HepG2 (cell line): Measurements from ENCODE around the gene BRAF. TPM values are rescaled to one million over a fixed set of nuclear protein-coding genes. Genes with fewer than 3 reads are reported as not detected.

Experiments used
- ATAC-seq: fragments of 200-7000 bp; cut with Tn5 transposase; 3 replicates; pipeline ENCODE4 v1.9.1; 2020; ENCODE audit warnings: mild to moderate bottlenecking, moderate library complexity
- BruUV-seq: library from RNA; stranded (reverse); fragments of 400-500 nt; replicated peaks from 2 replicates; lab custom pipeline; 2021; lab: Mats Ljungman, UMichigan
- CTCF ChIA-PET: fragments of 300-600 bp; formaldehyde crosslinking; extraction: SDS; loops from one replicate; lab custom pipeline; 2021; ENCODE audit warnings: low total read pairs, inconsistent platforms, low intra/inter-chr PET ratio; lab: Yijun Ruan, JAX
- POLR2A ChIA-PET: fragments of 350-600 bp; sonication (Branson Sonifier 250); formaldehyde crosslinking; loops from one replicate; lab custom pipeline; 2020; ENCODE audit warnings: antibody characterized with exemption, inconsistent platforms; lab: Yijun Ruan, JAX
- DNase-seq: peaks from one replicate; pipeline ENCODE4 v3.0.0-alpha.2; 2015; ENCODE audit warnings: low spot score
- FAIRE-seq: peaks from 3 replicates; lab custom pipeline; 2011; peaks lifted over from hg19 to GRCh38; lab: Jason Lieb, UNC
- H2AFZ ChIP-seq: one replicate; pipeline ENCODE4 v1.6.1; 2011; ENCODE audit warnings: low read length, inconsistent platforms
- H3K27ac ChIP-seq: fragments of 300-600 bp; 3 replicates; pipeline ENCODE4 v1.8.0; 2011; ENCODE audit warnings: mixed run types, mild to moderate bottlenecking, mixed read lengths, low read length, inconsistent platforms; ENCODE audit not compliant: insufficient read depth; ENCODE audit errors: extremely low read length
- H3K27me3 ChIP-seq, 2 experiments: fragments of 200-600 bp in 1 of 2; 2 replicates in 1 of 2; 3 replicates in 1 of 2; pipeline versions ENCODE4 v1.6.0 to v1.8.0; 2011; ENCODE audit warnings: low read length in 2 of 2, mild to moderate bottlenecking in 2 of 2, moderate library complexity in 2 of 2, inconsistent platforms in 1 of 2; ENCODE audit not compliant: insufficient read depth in 2 of 2, control insufficient read depth in 1 of 2
- H3K36me3 ChIP-seq, 2 experiments: fragments of 200-600 bp in 1 of 2; replicated peaks in 1 of 2; 2 replicates in 1 of 2; 3 replicates in 1 of 2; pipeline versions ENCODE4 v1.5.1 to v1.8.0; 2011; ENCODE audit warnings: low read length in 2 of 2, inconsistent platforms in 1 of 2; ENCODE audit not compliant: insufficient read depth in 2 of 2, control insufficient read depth in 1 of 2
- H3K4me1 ChIP-seq: 2 replicates; pipeline ENCODE4 v1.5.1; 2012; ENCODE audit warnings: low read length, inconsistent platforms; ENCODE audit not compliant: insufficient read depth
- H3K4me2 ChIP-seq: 2 replicates; pipeline ENCODE4 v1.6.0; 2011; ENCODE audit warnings: low read depth, low read length, inconsistent platforms
- H3K4me3 ChIP-seq, 3 experiments: fragments of 200-600 bp in 1 of 3; sonication (generic), shearing (Covaris generic) in 1 of 3; replicated peaks in 1 of 3; 2 replicates each; pipeline ENCODE4 v1.5.1; 2011 to 2016; ENCODE audit warnings: low read length in 3 of 3, inconsistent platforms in 2 of 3, low read depth in 2 of 3, mild to moderate bottlenecking in 2 of 3, control low read depth in 1 of 3, mixed read lengths in 1 of 3; ENCODE audit not compliant: insufficient read depth in 1 of 3
- H3K79me2 ChIP-seq: one replicate; pipeline ENCODE4 v1.6.1; 2011; ENCODE audit warnings: low read length, inconsistent platforms; ENCODE audit not compliant: insufficient read depth
- H3K9ac ChIP-seq: 2 replicates; pipeline ENCODE4 v1.6.0; 2011; ENCODE audit warnings: mild to moderate bottlenecking, low read depth, low read length, inconsistent platforms; ENCODE audit not compliant: insufficient read depth
- H3K9me3 ChIP-seq: 2 replicates; pipeline ENCODE4 v1.5.1; 2012; ENCODE audit warnings: mild to moderate bottlenecking, low read length
- H4K20me1 ChIP-seq: 2 replicates; pipeline ENCODE4 v1.6.0; 2011; ENCODE audit warnings: inconsistent platforms, mild to moderate bottlenecking, low read length, moderate library complexity; ENCODE audit not compliant: insufficient read depth
- EZH2 ChIP-seq: conservative IDR thresholded peaks from 2 replicates; pipeline ENCODE4 v1.6.1; 2012; ENCODE audit warnings: mild to moderate bottlenecking, low read depth, low read length, moderate library complexity
- GZF1 ChIP-seq: sonication (generic); formaldehyde crosslinking; IDR thresholded peaks from 2 replicates; pipeline ENCODE4 v1.5.1; 2020; ENCODE audit warnings: mild to moderate bottlenecking, missing genetic modification reagents
- LCORL ChIP-seq, 2 experiments: fragments of 450-650 bp in 1 of 2; sonication (generic) in 1 of 2; formaldehyde crosslinking in 1 of 2; IDR thresholded peaks; 2 replicates each; pipeline versions ENCODE4 v1.5.0 to v1.6.1; 2017 to 2020; ENCODE audit warnings: antibody characterized with exemption in 1 of 2, missing genetic modification reagents in 1 of 2
- NFKBIZ ChIP-seq: IDR thresholded peaks from 2 replicates; pipeline ENCODE4 v1.6.1; 2018; ENCODE audit warnings: missing genetic modification reagents, missing compliant biosample characterization
- NR1H2 ChIP-seq: sonication (generic); formaldehyde crosslinking; IDR thresholded peaks from 2 replicates; pipeline ENCODE4 v1.8.1; 2022; ENCODE audit warnings: low read depth, missing genetic modification reagents, borderline replicate concordance
- ONECUT2 ChIP-seq: sonication (generic); formaldehyde crosslinking; IDR thresholded peaks from 2 replicates; pipeline ENCODE4 v1.4.0; 2020; ENCODE audit warnings: missing genetic modification reagents
- PRPF4 ChIP-seq: fragments of 200-400 bp; formaldehyde crosslinking; IDR thresholded peaks from 2 replicates; pipeline ENCODE4 v1.6.1; 2016; ENCODE audit warnings: low read length, low read depth; ENCODE audit not compliant: poor library complexity, severe bottlenecking
- TRIM24 ChIP-seq: sonication (generic); formaldehyde crosslinking; IDR thresholded peaks from 2 replicates; pipeline ENCODE4 v1.8.0; 2022; ENCODE audit warnings: mild to moderate bottlenecking, missing genetic modification reagents
- ZC3H13 ChIP-seq: sonication (generic); formaldehyde crosslinking; IDR thresholded peaks from 2 replicates; pipeline ENCODE4 v1.8.1; 2023; ENCODE audit warnings: mild to moderate bottlenecking, missing genetic modification reagents, moderate library complexity
- ZNF12 ChIP-seq: sonication (generic); formaldehyde crosslinking; IDR thresholded peaks from 2 replicates; pipeline ENCODE4 v1.5.0; 2020; ENCODE audit warnings: missing genetic modification reagents
- ZNF383 ChIP-seq: sonication (generic); formaldehyde crosslinking; IDR thresholded peaks from 2 replicates; pipeline ENCODE4 v1.4.0; 2020; ENCODE audit warnings: missing genetic modification reagents, mild to moderate bottlenecking, borderline replicate concordance
- ZNF446 ChIP-seq: sonication (generic); formaldehyde crosslinking; IDR thresholded peaks from 2 replicates; pipeline ENCODE4 v1.5.0; 2020; ENCODE audit warnings: mild to moderate bottlenecking, missing genetic modification reagents
- ZNF451 ChIP-seq: sonication (generic); formaldehyde crosslinking; IDR thresholded peaks from 2 replicates; pipeline ENCODE4 v1.5.0; 2020; ENCODE audit warnings: mild to moderate bottlenecking, missing genetic modification reagents
- ZNF510 ChIP-seq: sonication (generic); formaldehyde crosslinking; IDR thresholded peaks from 2 replicates; pipeline ENCODE4 v1.4.0; 2020; ENCODE audit warnings: low read depth, mild to moderate bottlenecking, missing genetic modification reagents
- ZNF616 ChIP-seq: sonication (generic); formaldehyde crosslinking; IDR thresholded peaks from 2 replicates; pipeline ENCODE4 v1.5.0; 2020; ENCODE audit warnings: low read depth, mild to moderate bottlenecking, missing genetic modification reagents
- WGBS: methylation state at CpG from one replicate; pipeline ENCODE4 v1.1.6; 2017; ENCODE audit warnings: low lambda C conversion rate; 5-methylcytosine and 5-hydroxymethylcytosine counted together
- in situ Hi-C: cut with HindIII; loops from 2 replicates; pipeline ENCODE4 v1.10.0; 2017; ENCODE audit warnings: low pct_unique_long_range_greater_than_20kb; ENCODE audit not compliant: extremely low pct_ligation_motif_present
- intact Hi-C: fragments of 100-400 bp; cut with micrococcal nuclease; formaldehyde crosslinking; loops from one replicate; pipeline ENCODE4 v1.10.0; 2022; ENCODE audit not compliant: unreplicated experiment
- polyA plus RNA-seq, 8 experiments: library from polyadenylated mRNA; depleted of rRNA in 3 of 8; stranded (reverse) in 7 of 8; unstranded in 1 of 8; fragments of >200 nt; fragmentation: Illumina TruSeq in 4 of 8; extraction: Trizol in 4 of 8; gene quantifications; 2 replicates each; pipeline versions ENCODE4 v1.2.1 to v1.2.3, GENCODE V29; 2011 to 2016; ENCODE audit warnings: low read depth in 4 of 8, missing spikeins in 1 of 8, mixed read lengths in 1 of 8; ENCODE audit not compliant: insufficient read depth in 1 of 8
- total RNA-seq, 5 experiments: library from RNA; depleted of rRNA; stranded (reverse); fragments of >200 nt; fragmentation: Illumina TruSeq; extraction: Trizol; gene quantifications; 2 replicates each; pipeline ENCODE4 v1.2.3, GENCODE V29; 2016; ENCODE audit warnings: low read depth in 1 of 5
- TF ChIP-seq, protein P1 (sequence below): sonication (generic); formaldehyde crosslinking; IDR thresholded peaks from 2 replicates; pipeline ENCODE4 v1.9.0; 2022; ENCODE audit warnings: low read depth, missing genetic modification reagents
- TF ChIP-seq, protein P2 (sequence below): sonication (generic); formaldehyde crosslinking; IDR thresholded peaks from 2 replicates; pipeline ENCODE4 v1.5.0; 2020; ENCODE audit warnings: missing genetic modification reagents, mild to moderate bottlenecking, borderline replicate concordance
- TF ChIP-seq, protein P3 (sequence below): sonication (generic); formaldehyde crosslinking; IDR thresholded peaks from 2 replicates; pipeline ENCODE4 v1.8.1; 2023; ENCODE audit warnings: missing genetic modification reagents, mild to moderate bottlenecking, borderline replicate concordance
- TF ChIP-seq, protein P4 (sequence below): sonication (generic); formaldehyde crosslinking; IDR thresholded peaks from 2 replicates; pipeline ENCODE4 v1.5.0; 2020; ENCODE audit warnings: missing genetic modification reagents

Gene BRAF
- total and polyA plus RNA-seq, 2 of the 13 experiments (the other 11 are each of a cell fraction or from before 2014, with no cell fraction given), result 12.5 to 13.4 TPM

DNA sequence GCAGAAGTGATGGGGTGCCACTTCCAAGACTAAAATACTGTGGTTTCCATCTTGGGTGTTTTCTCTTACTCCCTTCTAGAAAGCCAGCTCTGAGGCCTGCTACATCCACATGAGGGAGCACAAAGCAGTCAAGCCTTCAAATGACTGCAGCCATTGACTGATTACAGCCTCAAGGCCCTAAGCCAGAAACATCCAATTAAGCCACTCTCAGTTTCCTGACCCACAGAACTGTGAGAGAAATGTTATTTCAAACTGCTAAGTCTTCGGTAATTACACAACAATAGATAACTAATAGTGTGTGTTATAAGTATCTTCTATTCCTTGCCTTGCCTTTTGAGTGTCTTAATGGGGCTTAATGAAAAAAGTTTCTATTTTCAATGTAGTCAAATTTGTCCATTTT is 24.8 kb downstream of the BRAF start (continued):
- TF ChIP-seq ZNF383 (CRISPR knock-in tag) (no peak), ZNF12 (no peak), ZNF446 (CRISPR knock-in tag) (no peak), ZNF510 (CRISPR knock-in tag) (no peak), LCORL (IDR thresholded peaks at IDR 0.05) (no peak), LCORL (CRISPR knock-in tag; IDR thresholded peaks at IDR 0.05) (no peak), GZF1 (CRISPR knock-in tag) (no peak)
- TF ChIP-seq, protein P1, sequence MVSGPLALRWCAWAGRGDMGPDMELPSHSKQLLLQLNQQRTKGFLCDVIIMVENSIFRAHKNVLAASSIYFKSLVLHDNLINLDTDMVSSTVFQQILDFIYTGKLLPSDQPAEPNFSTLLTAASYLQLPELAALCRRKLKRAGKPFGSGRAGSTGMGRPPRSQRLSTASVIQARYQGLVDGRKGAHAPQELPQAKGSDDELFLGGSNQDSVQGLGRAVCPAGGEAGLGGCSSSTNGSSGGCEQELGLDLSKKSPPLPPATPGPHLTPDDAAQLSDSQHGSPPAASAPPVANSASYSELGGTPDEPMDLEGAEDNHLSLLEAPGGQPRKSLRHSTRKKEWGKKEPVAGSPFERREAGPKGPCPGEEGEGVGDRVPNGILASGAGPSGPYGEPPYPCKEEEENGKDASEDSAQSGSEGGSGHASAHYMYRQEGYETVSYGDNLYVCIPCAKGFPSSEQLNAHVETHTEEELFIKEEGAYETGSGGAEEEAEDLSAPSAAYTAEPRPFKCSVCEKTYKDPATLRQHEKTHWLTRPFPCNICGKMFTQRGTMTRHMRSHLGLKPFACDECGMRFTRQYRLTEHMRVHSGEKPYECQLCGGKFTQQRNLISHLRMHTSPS (CRISPR knock-in tag), result no peak

DNA sequence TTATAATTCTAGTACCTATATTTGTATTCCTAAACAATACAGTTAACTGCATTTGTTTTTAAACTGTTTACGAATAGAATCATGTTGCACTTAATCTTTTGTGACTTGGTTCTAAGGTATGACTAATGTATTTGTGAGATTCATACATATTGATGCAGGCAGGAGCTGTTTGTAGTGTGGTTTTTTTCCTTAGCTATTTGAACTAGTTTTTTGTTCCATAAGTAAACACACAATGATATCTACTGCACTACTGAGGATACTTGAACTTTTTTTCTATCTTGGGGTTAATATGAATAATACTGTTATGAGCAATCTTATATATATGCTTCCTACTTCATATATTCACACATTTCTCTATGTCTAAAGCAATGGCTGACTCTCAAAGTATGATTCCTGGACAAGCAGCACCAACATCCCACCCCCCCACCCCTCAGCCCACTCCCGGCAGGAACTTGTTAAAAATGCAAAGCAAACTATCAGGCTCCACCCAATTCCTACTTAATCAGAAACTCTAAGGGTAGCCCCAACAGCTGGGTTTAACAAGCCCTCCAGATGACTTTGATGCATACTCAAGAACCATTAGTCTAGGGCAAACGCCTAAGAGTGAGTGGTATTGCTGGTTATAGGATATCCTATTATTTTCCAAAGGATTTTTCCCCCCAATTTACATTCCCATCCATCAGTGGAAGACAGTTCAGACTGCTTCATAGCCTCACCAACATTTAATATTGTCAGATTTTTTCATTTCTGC is 25.8 kb downstream of the BRAF start:
- ATAC-seq, result no peak
- Histone ChIP-seq H3K36me3 (no peaks in the 10 kb centered on the region; a peak in 1 of 5 replicates), H3K4me3 (no peak overlapping the region), H3K4me2 (no peak overlapping the region), H3K4me1 (peaks cover 22% of the 10 kb centered on the region), H3K27me3 (no peaks in the 10 kb centered on the region), H4K20me1 (peaks cover 3% of the 10 kb centered on the region; the same call in 1 of the 2 replicates), H3K9me3 (no peaks in the 10 kb centered on the region), H3K27ac (no peak overlapping the region), H3K79me2 (peaks cover 60% of the 10 kb centered on the region), H3K9ac (no peak overlapping the region), H2AFZ (no peak overlapping the region)
- ChIA-PET CTCF (no interaction called here), POLR2A (interaction anchor here (0.9 kb wide), 1 partner anchor 14 kb away, joined by 3 read pairs; no protein-coding TSS in a partner anchor)
- no peak for DNase-seq
- BruUV-seq, result no TSS peak
- WGBS, result 97% methylated on average over 3 of the region's 3 CpGs
- in situ Hi-C loops (no loop called here), intact Hi-C loops (no loop called here)
- no peak for FAIRE-seq
- no peak for TF ChIP-seq NR1H2
- no peak for TF ChIP-seq TRIM24 (CRISPR knock-in tag)
- TF ChIP-seq, protein P2, sequence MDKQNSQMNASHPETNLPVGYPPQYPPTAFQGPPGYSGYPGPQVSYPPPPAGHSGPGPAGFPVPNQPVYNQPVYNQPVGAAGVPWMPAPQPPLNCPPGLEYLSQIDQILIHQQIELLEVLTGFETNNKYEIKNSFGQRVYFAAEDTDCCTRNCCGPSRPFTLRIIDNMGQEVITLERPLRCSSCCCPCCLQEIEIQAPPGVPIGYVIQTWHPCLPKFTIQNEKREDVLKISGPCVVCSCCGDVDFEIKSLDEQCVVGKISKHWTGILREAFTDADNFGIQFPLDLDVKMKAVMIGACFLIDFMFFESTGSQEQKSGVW (CRISPR knock-in tag), result no peak
- TF ChIP-seq ZC3H13, result no peak
- no peak for TF ChIP-seq EZH2
- no peak for TF ChIP-seq ZNF451 (CRISPR knock-in tag)
- no peak for TF ChIP-seq NFKBIZ (CRISPR knock-in tag)
- TF ChIP-seq ONECUT2, result no peak
- TF ChIP-seq, protein P3, sequence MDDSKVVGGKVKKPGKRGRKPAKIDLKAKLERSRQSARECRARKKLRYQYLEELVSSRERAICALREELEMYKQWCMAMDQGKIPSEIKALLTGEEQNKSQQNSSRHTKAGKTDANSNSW (CRISPR knock-in tag), result no peak
- TF ChIP-seq PRPF4, result no peak
- TF ChIP-seq, protein P4, sequence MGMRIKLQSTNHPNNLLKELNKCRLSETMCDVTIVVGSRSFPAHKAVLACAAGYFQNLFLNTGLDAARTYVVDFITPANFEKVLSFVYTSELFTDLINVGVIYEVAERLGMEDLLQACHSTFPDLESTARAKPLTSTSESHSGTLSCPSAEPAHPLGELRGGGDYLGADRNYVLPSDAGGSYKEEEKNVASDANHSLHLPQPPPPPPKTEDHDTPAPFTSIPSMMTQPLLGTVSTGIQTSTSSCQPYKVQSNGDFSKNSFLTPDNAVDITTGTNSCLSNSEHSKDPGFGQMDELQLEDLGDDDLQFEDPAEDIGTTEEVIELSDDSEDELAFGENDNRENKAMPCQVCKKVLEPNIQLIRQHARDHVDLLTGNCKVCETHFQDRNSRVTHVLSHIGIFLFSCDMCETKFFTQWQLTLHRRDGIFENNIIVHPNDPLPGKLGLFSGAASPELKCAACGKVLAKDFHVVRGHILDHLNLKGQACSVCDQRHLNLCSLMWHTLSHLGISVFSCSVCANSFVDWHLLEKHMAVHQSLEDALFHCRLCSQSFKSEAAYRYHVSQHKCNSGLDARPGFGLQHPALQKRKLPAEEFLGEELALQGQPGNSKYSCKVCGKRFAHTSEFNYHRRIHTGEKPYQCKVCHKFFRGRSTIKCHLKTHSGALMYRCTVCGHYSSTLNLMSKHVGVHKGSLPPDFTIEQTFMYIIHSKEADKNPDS (CRISPR knock-in tag), result no peak
- no peak for TF ChIP-seq ZNF616 (CRISPR knock-in tag)
